Measurements from ENCODE around the gene IGFBP5.

IGFBP5 gene

GRCh38 chr2:216737676-216738075 is 42.3 kb upstream of the IGFBP5 start:
- DNase-seq (ENCODE audit: low spot score): no peak
- in situ Hi-C loops (cut with MboI; ENCODE audit: low pct_unique_long_range_greater_than_20kb, low sequenced_read_pairs, unreplicated experiment): no loop called here
- no peak for TF ChIP-seq CTCF (IDR thresholded peaks at IDR 0.05; ENCODE audit: extremely low read depth, insufficient read depth, missing control alignments)

- DNase-seq (ENCODE audit: low spot score): no peak
- TF ChIP-seq CTCF (IDR thresholded peaks at IDR 0.05; ENCODE audit: extremely low read depth, insufficient read depth, missing control alignments): no peak
- in situ Hi-C loops (cut with MboI; ENCODE audit: low pct_unique_long_range_greater_than_20kb, low sequenced_read_pairs, unreplicated experiment): no loop called here
These were observed 41.0 kb upstream of the IGFBP5 start for GRCh38 chr2:216736326-216736725.

GRCh38 chr2:216735668-216736067 is 40.3 kb upstream of the IGFBP5 start:
- no peak for TF ChIP-seq CTCF (IDR thresholded peaks at IDR 0.05; ENCODE audit: extremely low read depth, insufficient read depth, missing control alignments)
- in situ Hi-C loops (cut with MboI; ENCODE audit: low pct_unique_long_range_greater_than_20kb, low sequenced_read_pairs, unreplicated experiment): no loop called here
- no peak for DNase-seq (ENCODE audit: low spot score)

- in situ Hi-C loops (cut with MboI; ENCODE audit: low pct_unique_long_range_greater_than_20kb, low sequenced_read_pairs, unreplicated experiment): no loop called here
- no peak for DNase-seq (ENCODE audit: low spot score)
- no peak for TF ChIP-seq CTCF (IDR thresholded peaks at IDR 0.05; ENCODE audit: extremely low read depth, insufficient read depth, missing control alignments)
These were observed 39.7 kb upstream of the IGFBP5 start for GRCh38 chr2:216735086-216735485.

GRCh38 chr2:216733046-216733445 is 37.7 kb upstream of the IGFBP5 start:
- no peak for TF ChIP-seq CTCF (IDR thresholded peaks at IDR 0.05; ENCODE audit: extremely low read depth, insufficient read depth, missing control alignments)

GRCh38 chr2:216732334-216732733 is 37.0 kb upstream of the IGFBP5 start:
- in situ Hi-C loops (cut with MboI; ENCODE audit: low pct_unique_long_range_greater_than_20kb, low sequenced_read_pairs, unreplicated experiment): no loop called here
- no peak for TF ChIP-seq CTCF (IDR thresholded peaks at IDR 0.05; ENCODE audit: extremely low read depth, insufficient read depth, missing control alignments)
- DNase-seq (ENCODE audit: low spot score): no peak

More at GRCh38 chr2:216733046-216733445, 37.7 kb upstream of the IGFBP5 start:
- DNase-seq (ENCODE audit: low spot score): no peak
- in situ Hi-C loops (cut with MboI; ENCODE audit: low pct_unique_long_range_greater_than_20kb, low sequenced_read_pairs, unreplicated experiment): no loop called here

GRCh38 chr2:216731465-216731864 is 36.1 kb upstream of the IGFBP5 start:
- in situ Hi-C loops (cut with MboI; ENCODE audit: low pct_unique_long_range_greater_than_20kb, low sequenced_read_pairs, unreplicated experiment): no loop called here
- TF ChIP-seq CTCF (IDR thresholded peaks at IDR 0.05; ENCODE audit: extremely low read depth, insufficient read depth, missing control alignments): no peak
- DNase-seq (ENCODE audit: low spot score): no peak

Data from GM13977 (cell line).